Endothelial cell of umbilical vein (primary cell): ENCODE measurements around the gene COL13A1. TPM values are rescaled to one million over a fixed set of nuclear protein-coding genes. Genes with fewer than 3 reads are reported as not detected.

Source experiments
- BruUV-seq: library from RNA; stranded (reverse); fragments of 400-500 nt; replicated peaks from 2 replicates; lab custom pipeline; 2021; lab: Mats Ljungman, UMichigan
- CTCF ChIA-PET: fragments of 300-600, 350-600 bp; sonication (Branson Sonifier 250); formaldehyde crosslinking; loops from one replicate; lab custom pipeline; 2021; ENCODE audit warnings: antibody characterized with exemption, inconsistent platforms; lab: Charles Lee
- POLR2A ChIA-PET: fragments of 300-600, 350-600 bp; sonication (Branson Sonifier 250); formaldehyde crosslinking; loops from one replicate; lab custom pipeline; 2021; ENCODE audit warnings: antibody characterized with exemption, inconsistent platforms; lab: Charles Lee
- DNase-seq: peaks from one replicate; pipeline ENCODE4 v3.0.0-alpha.2; 2011; ENCODE audit warnings: low read depth, low spot score
- FAIRE-seq: peaks from 2 replicates; lab custom pipeline; 2011; peaks lifted over from hg19 to GRCh38; lab: Jason Lieb, UNC
- H2AFZ ChIP-seq: 2 replicates; pipeline ENCODE4 v1.6.0; 2012; ENCODE audit warnings: low read depth, low read length, control low read depth, inconsistent platforms
- H3K27ac ChIP-seq: 2 replicates; pipeline ENCODE4 v1.5.1; 2011; ENCODE audit warnings: low read depth, mild to moderate bottlenecking, control low read depth, low read length, moderate library complexity; ENCODE audit not compliant: insufficient read depth
- H3K27me3 ChIP-seq, 2 experiments: 2 replicates each; pipeline versions ENCODE4 v1.6.0 to v1.6.1; 2011; ENCODE audit warnings: low read length in 2 of 2, mixed read lengths in 1 of 2; ENCODE audit not compliant: control insufficient read depth in 2 of 2, insufficient read depth in 2 of 2
- H3K36me3 ChIP-seq, 2 experiments: 2 replicates in 1 of 2; 3 replicates in 1 of 2; pipeline ENCODE4 v1.5.1; 2011; ENCODE audit warnings: low read length in 2 of 2, mild to moderate bottlenecking in 1 of 2, moderate library complexity in 1 of 2; ENCODE audit not compliant: control insufficient read depth in 2 of 2, insufficient read depth in 2 of 2; ENCODE audit errors: extremely low read depth in 1 of 2
- H3K4me1 ChIP-seq: 3 replicates; pipeline ENCODE4 v1.5.1; 2011; ENCODE audit warnings: mild to moderate bottlenecking, low read length; ENCODE audit not compliant: control insufficient read depth, insufficient read depth; ENCODE audit errors: extremely low read depth
- H3K4me2 ChIP-seq: 2 replicates; pipeline ENCODE4 v1.6.1; 2011; ENCODE audit warnings: low read length, control low read depth, mixed read lengths; ENCODE audit not compliant: insufficient read depth
- H3K4me3 ChIP-seq, 3 experiments: fragments of 200-600 bp in 1 of 3; sonication (generic), shearing (Covaris generic) in 1 of 3; replicated peaks in 1 of 3; 2 replicates each; pipeline ENCODE4 v1.5.1; 2011 to 2016; ENCODE audit warnings: control low read depth in 3 of 3, low read length in 3 of 3, mild to moderate bottlenecking in 2 of 3, inconsistent platforms in 1 of 3, low read depth in 1 of 3, moderate library complexity in 1 of 3; ENCODE audit not compliant: insufficient read depth in 1 of 3
- H3K79me2 ChIP-seq: 2 replicates; pipeline ENCODE4 v1.6.0; 2012; ENCODE audit warnings: low read length, inconsistent platforms; ENCODE audit not compliant: control insufficient read depth, insufficient read depth
- H3K9ac ChIP-seq: replicated peaks from 2 replicates; pipeline ENCODE3; 2011; ENCODE audit warnings: low read length, control low read depth; ENCODE audit not compliant: insufficient read depth; ENCODE audit errors: extremely low read depth
- H3K9me1 ChIP-seq: replicated peaks from 3 replicates; pipeline ENCODE4 v1.6.0; 2011; ENCODE audit warnings: mild to moderate bottlenecking, low read length; ENCODE audit not compliant: control insufficient read depth, insufficient read depth; ENCODE audit errors: extremely low read depth
- H3K9me3 ChIP-seq: replicated peaks from 2 replicates; pipeline ENCODE4 v1.5.1; 2012; ENCODE audit warnings: low read length, inconsistent platforms; ENCODE audit not compliant: control insufficient read depth, insufficient read depth
- H4K20me1 ChIP-seq: replicated peaks from 2 replicates; pipeline ENCODE3; 2011; ENCODE audit warnings: mild to moderate bottlenecking, low read length; ENCODE audit not compliant: control insufficient read depth, insufficient read depth; ENCODE audit errors: extremely low read depth
- FOS ChIP-seq: IDR thresholded peaks from 2 replicates; pipeline ENCODE4 v1.6.1; 2011; ENCODE audit warnings: mild to moderate bottlenecking, low read length, moderate library complexity, borderline replicate concordance; ENCODE audit not compliant: insufficient read depth
- JUN ChIP-seq: IDR thresholded peaks from 2 replicates; pipeline ENCODE4 v1.6.1; 2011; ENCODE audit warnings: borderline replicate concordance, low read depth; ENCODE audit not compliant: insufficient read length, insufficient read depth
- MAX ChIP-seq: IDR thresholded peaks from 2 replicates; pipeline ENCODE4 v1.6.1; 2011; ENCODE audit not compliant: insufficient read depth, insufficient read length
- MYC ChIP-seq: IDR thresholded peaks from one replicate; pipeline ENCODE4 v1.6.1; 2011; ENCODE audit warnings: mild to moderate bottlenecking, low read depth, low read length
- POLR2A ChIP-seq: IDR thresholded peaks from 2 replicates; pipeline ENCODE4 v1.6.1; 2012; ENCODE audit warnings: low read depth, mild to moderate bottlenecking, control low read depth, low read length
- POLR2AphosphoS5 ChIP-seq: IDR thresholded peaks from 2 replicates; pipeline ENCODE4 v1.6.1; 2012; ENCODE audit warnings: low read depth, mild to moderate bottlenecking, control low read depth, low read length, moderate library complexity; ENCODE audit not compliant: insufficient read depth
- dilution Hi-C: fragments of 300-500 bp; cut with MboI; formaldehyde crosslinking; loops from one replicate; pipeline ENCODE4 v1.15.0; 2019; ENCODE audit warnings: low sequenced_read_pairs; ENCODE audit not compliant: extremely low pct_ligation_motif_present
- intact Hi-C: fragments of 100-400 bp; cut with micrococcal nuclease; formaldehyde crosslinking; loops from one replicate; pipeline ENCODE4 v1.10.0; 2022
- polyA plus RNA-seq, 4 experiments: library from polyadenylated mRNA; depleted of rRNA in 3 of 4; stranded (reverse) in 3 of 4; unstranded in 1 of 4; fragments of >200 nt; gene quantifications; 2 replicates each; pipeline versions ENCODE4 v1.2.1 to v1.2.3, GENCODE V29; 2011 to 2012; ENCODE audit warnings: missing spikeins in 1 of 4
- total RNA-seq: library from RNA; stranded (reverse); gene quantifications from 2 replicates; pipeline ENCODE4 v1.2.3, GENCODE V29; 2021
- TF ChIP-seq, protein P1 (sequence below), 2 donors: IDR thresholded peaks; 1 replicate in 1 of 2; 2 replicates in 1 of 2; pipeline ENCODE4 v1.5.1; 2011; ENCODE audit warnings: low read length in 2 of 2, mild to moderate bottlenecking in 2 of 2, moderate library complexity in 2 of 2, control low read depth in 1 of 2, inconsistent platforms in 1 of 2, low read depth in 1 of 2; ENCODE audit not compliant: insufficient read depth in 1 of 2; ENCODE audit errors: extremely low read depth in 1 of 2

Gene COL13A1
- total and polyA plus RNA-seq, 2 donors (not counting 3 experiments of a cell fraction or from before 2014, with no cell fraction given), result 21.4 to 47.5 TPM

- Histone ChIP-seq H3K9me3 (no peaks in the 10 kb centered on the region), H3K4me1 (no peaks in the 10 kb centered on the region), H4K20me1 (no peaks in the 10 kb centered on the region), H3K9me1 (no peaks in the 10 kb centered on the region), H2AFZ (no peak overlapping the region), H3K27me3 (no peaks in the 10 kb centered on the region), H3K27ac (no peak overlapping the region), H3K36me3 (peaks cover 0 to 1% of the 10 kb centered on the region in 2 experiments), H3K4me3 (no peak overlapping the region), H3K4me2 (no peak overlapping the region), H3K9ac (no peak overlapping the region), H3K79me2 (no peaks in the 10 kb centered on the region)
- FAIRE-seq (no peak), DNase-seq (no peak)
- intact Hi-C loops (no loop called here), dilution Hi-C loops (no loop called here)
- ChIA-PET POLR2A (no interaction called here), CTCF (interaction anchor here (1.5 to 3.0 kb wide), 3 partner anchors 10 to 24 kb away, joined by 4 to 10 read pairs (median 6); no protein-coding TSS in a partner anchor)
- no TSS peak for BruUV-seq
- TF ChIP-seq JUN, result no peak
- TF ChIP-seq MYC, result no peak
- TF ChIP-seq POLR2A, result no peak
- no peak for TF ChIP-seq FOS
- no peak for TF ChIP-seq POLR2AphosphoS5
- TF ChIP-seq MAX, result no peak
- TF ChIP-seq, protein P1, sequence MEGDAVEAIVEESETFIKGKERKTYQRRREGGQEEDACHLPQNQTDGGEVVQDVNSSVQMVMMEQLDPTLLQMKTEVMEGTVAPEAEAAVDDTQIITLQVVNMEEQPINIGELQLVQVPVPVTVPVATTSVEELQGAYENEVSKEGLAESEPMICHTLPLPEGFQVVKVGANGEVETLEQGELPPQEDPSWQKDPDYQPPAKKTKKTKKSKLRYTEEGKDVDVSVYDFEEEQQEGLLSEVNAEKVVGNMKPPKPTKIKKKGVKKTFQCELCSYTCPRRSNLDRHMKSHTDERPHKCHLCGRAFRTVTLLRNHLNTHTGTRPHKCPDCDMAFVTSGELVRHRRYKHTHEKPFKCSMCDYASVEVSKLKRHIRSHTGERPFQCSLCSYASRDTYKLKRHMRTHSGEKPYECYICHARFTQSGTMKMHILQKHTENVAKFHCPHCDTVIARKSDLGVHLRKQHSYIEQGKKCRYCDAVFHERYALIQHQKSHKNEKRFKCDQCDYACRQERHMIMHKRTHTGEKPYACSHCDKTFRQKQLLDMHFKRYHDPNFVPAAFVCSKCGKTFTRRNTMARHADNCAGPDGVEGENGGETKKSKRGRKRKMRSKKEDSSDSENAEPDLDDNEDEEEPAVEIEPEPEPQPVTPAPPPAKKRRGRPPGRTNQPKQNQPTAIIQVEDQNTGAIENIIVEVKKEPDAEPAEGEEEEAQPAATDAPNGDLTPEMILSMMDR (IDR thresholded peaks at IDR 0.05; ENCODE audit: extremely low read depth in 1 of 2, insufficient read depth in 1 of 2, low read depth in 1 of 2, low read length in 2 of 2), result no peak
Observed at GRCh38 chr10:69939061-69939460, 137.4 kb downstream of the COL13A1 start.
